Measurements from ENCODE around the gene MIER3.

MIER3 gene, protein sequence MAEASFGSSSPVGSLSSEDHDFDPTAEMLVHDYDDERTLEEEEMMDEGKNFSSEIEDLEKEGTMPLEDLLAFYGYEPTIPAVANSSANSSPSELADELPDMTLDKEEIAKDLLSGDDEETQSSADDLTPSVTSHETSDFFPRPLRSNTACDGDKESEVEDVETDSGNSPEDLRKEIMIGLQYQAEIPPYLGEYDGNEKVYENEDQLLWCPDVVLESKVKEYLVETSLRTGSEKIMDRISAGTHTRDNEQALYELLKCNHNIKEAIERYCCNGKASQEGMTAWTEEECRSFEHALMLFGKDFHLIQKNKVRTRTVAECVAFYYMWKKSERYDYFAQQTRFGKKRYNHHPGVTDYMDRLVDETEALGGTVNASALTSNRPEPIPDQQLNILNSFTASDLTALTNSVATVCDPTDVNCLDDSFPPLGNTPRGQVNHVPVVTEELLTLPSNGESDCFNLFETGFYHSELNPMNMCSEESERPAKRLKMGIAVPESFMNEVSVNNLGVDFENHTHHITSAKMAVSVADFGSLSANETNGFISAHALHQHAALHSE

DNA sequence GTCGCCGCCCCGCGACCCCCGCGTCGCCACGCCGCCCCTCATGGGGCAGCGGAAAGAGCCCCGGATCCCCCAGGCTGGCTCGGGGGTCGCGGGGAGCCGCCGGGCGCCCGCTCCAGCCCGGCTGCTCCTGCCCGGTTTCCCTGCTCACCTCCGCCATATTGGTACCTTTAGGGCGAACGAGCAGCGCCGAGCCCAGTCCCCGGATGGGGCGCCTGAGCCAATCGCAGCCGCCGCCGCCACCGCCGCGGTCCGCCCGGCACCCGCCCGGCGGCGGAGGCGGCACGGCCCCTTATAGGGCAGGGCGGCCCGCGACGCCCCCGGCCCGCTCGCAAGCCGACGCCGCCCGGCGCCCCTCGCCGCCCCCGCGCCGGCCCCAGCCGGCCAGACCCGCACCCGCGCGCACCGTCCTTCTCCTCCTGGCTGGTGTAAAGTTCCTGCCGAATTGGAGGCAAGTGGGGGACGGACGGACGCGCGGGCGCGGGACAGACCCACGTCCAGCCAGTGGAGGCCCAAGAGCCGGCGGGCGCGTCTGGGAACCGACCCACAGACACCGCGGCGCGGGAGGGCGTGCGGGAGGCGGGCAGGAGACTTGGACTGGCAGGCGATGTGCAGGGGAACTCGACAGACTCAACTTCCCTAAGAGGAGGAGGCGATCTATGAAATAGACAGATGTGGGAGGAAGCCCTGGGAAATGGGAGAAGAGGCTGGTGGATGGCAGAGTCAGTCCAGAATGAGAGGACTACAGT, at the start of gene MIER3:
Gene MIER3, minus strand, starts transcription at position 178 of the 746 bp plus-strand sequence. Its CDS starts 21 bp downstream, at position 157.
- DNase-seq, result peak; percentile 70

GRCh38 chr5:56995596-56995995, 43.7 kb upstream of the MIER3 start:
- DNase-seq, result no peak

GRCh38 chr5:56993241-56993640, 41.3 kb upstream of the MIER3 start:
- DNase-seq, result no peak

- DNase-seq, result no peak
Observed at GRCh38 chr5:56989676-56990075, 37.8 kb upstream of the MIER3 start.

DNA sequence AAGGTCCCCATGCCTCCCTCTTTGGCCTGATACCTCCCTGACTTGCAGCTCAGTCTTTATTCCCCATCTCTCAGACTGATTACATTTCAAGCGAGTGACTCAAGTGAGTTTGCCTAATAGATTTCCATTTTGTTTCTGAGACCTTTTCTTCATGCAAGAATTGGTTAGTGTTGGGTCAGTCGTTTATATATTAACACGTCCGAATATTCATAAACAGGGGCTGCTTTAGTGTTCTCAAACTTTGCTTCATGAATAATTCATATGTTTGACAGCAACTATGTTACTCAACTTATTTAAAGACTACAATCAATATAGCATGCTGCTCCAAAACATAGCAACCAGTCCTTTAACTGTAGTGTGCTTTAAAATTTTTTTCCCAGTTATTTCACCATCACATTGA, 36.6 kb upstream of the MIER3 start:
- no peak for DNase-seq

DNA sequence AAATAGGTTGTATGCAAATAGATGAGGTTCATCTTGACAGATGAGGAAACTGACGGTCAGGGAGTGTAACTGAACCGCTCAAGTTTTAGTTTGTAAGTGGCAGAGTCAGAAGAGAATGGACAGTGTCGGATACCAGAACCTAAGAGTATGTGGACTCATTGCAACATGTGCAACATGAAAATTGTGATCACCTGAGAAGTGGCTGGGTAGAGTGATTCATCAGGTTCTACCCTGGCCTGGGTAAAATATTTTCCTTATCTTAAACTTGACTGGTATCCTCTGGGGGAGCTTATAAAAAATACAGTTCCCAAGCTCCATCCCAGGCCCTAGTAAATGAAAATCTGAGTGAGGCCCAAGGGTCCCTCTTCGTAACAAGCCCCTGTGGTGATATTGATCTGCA, 35.2 kb upstream of the MIER3 start:
- no peak for DNase-seq

DNA sequence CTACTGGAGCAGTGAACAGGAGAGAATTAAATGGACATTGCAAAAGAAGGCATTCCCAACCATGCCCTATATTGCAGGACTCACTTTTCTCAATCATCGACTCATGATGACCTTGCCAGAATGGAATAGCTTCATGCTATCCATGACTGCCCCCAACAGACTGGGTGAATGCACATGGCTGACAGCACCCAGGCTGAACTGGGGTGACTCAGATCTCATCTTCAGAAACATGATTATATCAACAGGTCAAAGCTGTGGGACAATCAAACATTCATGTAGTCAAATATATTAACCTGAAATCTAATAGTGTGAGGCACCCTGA, 34.7 kb upstream of the MIER3 start:
- DNase-seq, result no peak

DNA sequence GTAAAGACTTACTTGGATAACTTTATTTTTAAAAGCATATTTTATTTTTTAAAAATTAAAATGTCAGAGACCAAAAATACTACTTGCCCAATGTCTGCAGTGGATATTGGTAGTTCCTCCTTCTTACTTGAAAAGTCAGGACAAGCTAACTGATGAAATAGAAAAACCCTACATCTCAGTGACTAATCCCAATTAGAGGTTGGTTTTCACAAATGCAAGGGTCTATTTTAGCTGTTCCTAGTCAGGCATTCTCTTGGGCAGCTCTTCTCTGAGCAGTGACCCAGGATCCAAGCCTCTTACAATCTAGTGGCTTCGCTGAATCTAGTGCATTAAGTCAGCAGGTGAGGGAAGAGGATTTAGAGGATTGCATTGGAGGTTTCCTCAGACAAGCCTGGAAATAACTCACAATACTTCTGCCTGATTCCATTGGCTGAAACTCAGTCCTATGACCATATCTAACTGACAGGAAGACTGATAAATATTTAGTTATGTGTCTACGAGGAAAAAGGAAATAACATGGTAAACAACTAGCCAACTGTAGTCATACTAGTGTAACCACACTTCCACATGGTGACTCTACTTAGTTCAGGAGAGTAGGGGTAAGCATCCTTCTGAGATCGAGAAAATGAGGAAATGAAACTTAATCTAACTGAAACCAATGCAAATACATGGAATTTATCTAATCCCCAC, 34.2 kb upstream of the MIER3 start:
- DNase-seq, result no peak

GRCh38 chr5:56984445-56984844, 32.5 kb upstream of the MIER3 start:
- peak; percentile 8 for DNase-seq

DNA sequence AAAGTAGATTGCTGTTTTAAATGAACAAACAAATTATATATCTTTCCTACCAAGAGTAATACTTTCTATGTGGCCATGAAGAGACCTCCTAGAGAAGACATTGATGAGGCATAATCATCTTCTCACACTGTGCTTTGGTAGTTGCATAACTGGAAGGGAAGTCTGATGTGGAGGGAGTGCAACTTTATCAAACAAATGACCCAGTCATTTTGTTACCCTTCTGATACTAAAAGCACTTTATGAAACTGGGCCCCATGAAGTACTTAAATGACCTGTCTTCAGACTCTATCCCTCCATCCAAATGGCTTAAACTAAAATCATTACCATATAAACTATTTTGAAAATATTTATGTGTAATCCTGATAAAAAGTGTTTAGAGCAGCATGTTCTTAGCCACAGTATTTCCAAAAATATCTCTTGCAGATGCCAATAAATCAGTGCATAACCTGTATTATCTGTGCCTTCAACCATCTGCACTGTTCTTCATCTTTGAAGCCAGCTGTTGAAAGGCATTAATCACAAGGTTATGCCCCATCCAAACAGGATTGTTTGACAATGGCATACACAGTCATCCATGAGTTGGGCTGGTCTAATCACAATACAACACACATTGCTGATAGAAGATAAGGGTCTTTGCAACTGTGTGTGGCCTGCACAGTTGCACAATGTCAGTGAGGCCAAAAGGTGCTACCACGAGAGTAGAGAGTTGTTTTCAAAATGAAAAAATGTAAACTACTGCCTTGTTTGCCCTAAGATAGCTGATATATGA, 31.9 kb upstream of the MIER3 start:
- peak; percentile 89 for DNase-seq

- DNase-seq, result no peak
Observed at GRCh38 chr5:56981548-56982315, 29.8 kb upstream of the MIER3 start.

GRCh38 chr5:56979968-56980367, 28.0 kb upstream of the MIER3 start:
- DNase-seq, result no peak

GRCh38 chr5:56979526-56979925, 27.6 kb upstream of the MIER3 start:
- peak; percentile 50 for DNase-seq

- DNase-seq, result no peak
Observed at GRCh38 chr5:56977822-56978221, 25.9 kb upstream of the MIER3 start.

GRCh38 chr5:56977021-56977420, 25.1 kb upstream of the MIER3 start:
- DNase-seq, result no peak

GRCh38 chr5:56974241-56974640, 22.3 kb upstream of the MIER3 start:
- no peak for DNase-seq

DNA sequence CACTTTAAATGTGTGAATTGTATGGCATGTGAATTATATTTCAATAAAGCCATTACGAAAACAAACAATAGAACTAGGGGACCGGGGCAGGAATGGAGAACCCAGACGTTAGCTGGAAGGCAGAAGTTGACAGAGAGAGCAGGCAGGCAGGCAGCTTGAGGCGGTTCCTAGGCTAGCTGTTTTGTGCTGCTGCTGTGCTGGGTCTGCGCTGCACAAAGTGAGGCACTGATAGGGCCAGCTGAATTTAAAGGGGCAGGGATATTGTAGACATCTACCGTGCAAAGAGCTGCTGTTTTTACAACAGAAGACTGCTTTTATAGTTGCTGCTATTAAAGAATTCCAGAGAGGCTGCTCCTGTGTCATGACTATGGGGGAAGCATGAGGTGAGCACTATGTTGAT, 21.6 kb upstream of the MIER3 start:
- DNase-seq, result no peak

DNA sequence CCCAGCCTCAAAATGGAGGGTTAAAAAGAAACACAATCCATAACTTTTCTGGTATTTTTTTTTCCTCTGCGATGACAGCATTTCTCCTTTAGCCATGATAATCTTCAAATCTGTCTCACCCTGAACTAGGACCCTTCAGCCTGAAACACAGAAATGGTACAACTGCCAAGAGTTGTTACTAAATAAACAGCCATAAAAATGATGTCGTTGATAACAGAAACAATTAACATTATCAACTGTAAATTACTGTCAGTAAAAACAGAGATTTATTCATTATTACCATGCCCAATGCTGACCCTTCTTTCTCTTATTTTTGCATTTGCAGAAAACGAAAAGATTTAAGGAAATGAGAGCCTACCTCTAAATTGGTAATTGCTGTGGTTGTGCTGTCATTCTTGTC, 19.4 kb upstream of the MIER3 start:
- no peak for DNase-seq

- no peak for DNase-seq
Observed at GRCh38 chr5:56964173-56964572, 12.2 kb upstream of the MIER3 start.

DNA sequence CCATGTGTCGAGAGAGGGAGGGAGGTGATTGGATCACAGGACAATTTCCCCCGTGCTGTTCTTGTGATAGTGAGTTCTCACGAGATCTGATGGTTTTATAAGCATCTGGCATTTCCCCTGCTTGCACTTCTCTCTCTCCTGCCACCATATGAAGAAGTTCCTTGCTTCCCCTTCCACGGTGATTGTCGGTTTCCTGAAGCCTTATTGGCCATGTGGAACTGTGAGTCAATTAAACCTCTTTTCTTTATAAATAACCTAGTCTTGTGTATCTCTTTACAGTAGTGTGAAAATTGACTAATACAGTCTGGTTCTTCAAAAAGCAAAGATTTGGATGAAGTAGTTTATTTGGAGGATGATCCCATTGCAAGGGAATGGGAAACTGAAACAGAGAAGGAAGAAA, 11.3 kb upstream of the MIER3 start:
- no peak for DNase-seq

DNA sequence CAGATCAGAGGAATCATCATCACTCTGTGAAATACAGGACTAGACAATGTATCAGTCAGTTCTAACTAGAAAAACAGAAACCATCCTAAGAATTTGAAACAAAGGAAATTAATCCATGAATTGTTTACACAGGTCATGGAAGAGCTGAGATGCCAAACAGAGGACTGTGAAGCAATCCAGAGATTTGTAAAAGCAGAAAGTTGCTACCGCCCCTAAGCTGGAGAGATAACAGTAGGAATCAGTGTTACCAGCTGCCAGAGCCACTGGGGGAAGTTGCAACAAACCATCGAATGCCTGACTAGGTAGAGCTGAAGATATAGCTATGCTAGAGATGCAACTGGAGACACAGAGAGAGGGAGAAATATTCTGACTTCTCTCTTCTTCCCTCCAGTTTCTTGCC, 10.4 kb upstream of the MIER3 start:
- DNase-seq, result no peak

DNA sequence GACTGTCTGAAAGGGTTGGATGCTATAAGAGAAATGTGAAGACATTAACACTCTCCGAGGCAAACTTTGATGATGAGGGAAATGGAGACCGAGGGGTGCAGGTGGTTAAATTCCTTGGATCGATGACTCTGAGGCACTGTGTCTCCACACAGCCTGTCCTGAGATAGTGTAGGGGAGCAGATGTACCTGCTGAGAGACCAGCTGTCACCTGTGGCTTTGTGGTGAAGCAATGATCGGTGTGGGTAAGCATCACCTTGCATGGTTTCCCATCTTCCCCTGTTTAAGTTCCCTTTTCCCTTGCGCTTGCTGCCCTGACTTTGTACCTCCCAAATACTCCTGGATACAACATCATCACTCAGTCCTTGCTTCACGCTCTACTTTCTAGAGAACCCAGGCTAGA, 9.8 kb upstream of the MIER3 start:
- no peak for DNase-seq
